ENCODE results near the gene ATRIP.

DNA sequence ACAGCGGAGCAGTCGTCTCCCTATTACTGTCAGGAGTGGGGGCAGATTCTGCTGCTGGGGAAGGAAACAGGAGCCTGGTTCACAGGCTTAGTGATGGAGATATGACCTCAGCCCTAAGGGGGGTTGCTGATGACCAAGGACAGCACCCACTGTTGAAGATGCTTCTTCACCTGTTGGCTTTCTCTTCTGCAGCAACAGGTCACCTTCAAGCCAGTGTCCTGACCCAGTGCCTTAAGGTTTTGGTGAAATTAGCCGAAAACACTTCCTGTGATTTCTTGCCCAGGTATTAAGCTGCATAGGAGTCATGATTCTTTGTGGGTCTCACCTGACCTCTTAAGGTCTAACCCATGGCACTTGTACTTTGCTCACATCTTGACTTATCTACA is 14.0 kb downstream of the ATRIP start:
- TF ChIP-seq, protein P1, sequence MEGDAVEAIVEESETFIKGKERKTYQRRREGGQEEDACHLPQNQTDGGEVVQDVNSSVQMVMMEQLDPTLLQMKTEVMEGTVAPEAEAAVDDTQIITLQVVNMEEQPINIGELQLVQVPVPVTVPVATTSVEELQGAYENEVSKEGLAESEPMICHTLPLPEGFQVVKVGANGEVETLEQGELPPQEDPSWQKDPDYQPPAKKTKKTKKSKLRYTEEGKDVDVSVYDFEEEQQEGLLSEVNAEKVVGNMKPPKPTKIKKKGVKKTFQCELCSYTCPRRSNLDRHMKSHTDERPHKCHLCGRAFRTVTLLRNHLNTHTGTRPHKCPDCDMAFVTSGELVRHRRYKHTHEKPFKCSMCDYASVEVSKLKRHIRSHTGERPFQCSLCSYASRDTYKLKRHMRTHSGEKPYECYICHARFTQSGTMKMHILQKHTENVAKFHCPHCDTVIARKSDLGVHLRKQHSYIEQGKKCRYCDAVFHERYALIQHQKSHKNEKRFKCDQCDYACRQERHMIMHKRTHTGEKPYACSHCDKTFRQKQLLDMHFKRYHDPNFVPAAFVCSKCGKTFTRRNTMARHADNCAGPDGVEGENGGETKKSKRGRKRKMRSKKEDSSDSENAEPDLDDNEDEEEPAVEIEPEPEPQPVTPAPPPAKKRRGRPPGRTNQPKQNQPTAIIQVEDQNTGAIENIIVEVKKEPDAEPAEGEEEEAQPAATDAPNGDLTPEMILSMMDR (IDR thresholded peaks at IDR 0.05; ENCODE audit: control extremely low read depth in 1 of 3, insufficient read depth in 1 of 3, low read depth in 1 of 3, low read length in 3 of 3): no peak
- TF ChIP-seq JUN (IDR thresholded peaks at IDR 0.05; ENCODE audit: low read depth, low read length): no peak
- TF ChIP-seq CBX5 (IDR thresholded peaks at IDR 0.05; ENCODE audit: low read depth, low read length): no peak
- no peak for TF ChIP-seq CREB1 (IDR thresholded peaks at IDR 0.05)
- no peak for TF ChIP-seq SIN3A (conservative IDR thresholded peaks at IDR 0.05 in 1 of 2, IDR thresholded peaks at IDR 0.05 in 1 of 2; ENCODE audit: low read depth in 1 of 2, low read length in 2 of 2)
- no peak for TF ChIP-seq POLR2AphosphoS5 (IDR thresholded peaks at IDR 0.05; ENCODE audit: low read depth, low read length)
- TF ChIP-seq PHF8 (conservative IDR thresholded peaks at IDR 0.05; ENCODE audit: low read depth, low read length): no peak
- TF ChIP-seq BCL11A (IDR thresholded peaks at IDR 0.05; ENCODE audit: low read depth in 2 of 2, low read length in 2 of 2): no peak
- no peak for TF ChIP-seq POLR2A (IDR thresholded peaks at IDR 0.05; ENCODE audit: control extremely low read depth in 1 of 2, low read depth in 2 of 2, low read length in 2 of 2)
- TF ChIP-seq RNF2 (IDR thresholded peaks at IDR 0.05; ENCODE audit: borderline replicate concordance, low read depth, low read length, missing control alignments, poor library complexity, severe bottlenecking): no peak

Measured in H1 (cell line).